Esophagus squamous epithelium (tissue), 4 donors: Measurements from ENCODE around the gene KRTAP21-2.

Experiments used
- CTCF ChIP-seq, 6 experiments: fragments of 450-650 bp in 4 of 6; fragments of 200-600 bp in 2 of 6; sonication (generic) in 2 of 6; IDR thresholded peaks; one replicate each; pipeline ENCODE4 v1.5.1; 2016 to 2019; ENCODE audit warnings: antibody characterized with exemption in 6 of 6, mild to moderate bottlenecking in 4 of 6, moderate library complexity in 4 of 6
- POLR2A ChIP-seq, 4 donors: fragments of 450-650 bp; IDR thresholded peaks; one replicate each; pipeline ENCODE4 v1.6.1; 2017; ENCODE audit warnings: antibody characterized with exemption in 4 of 4, mild to moderate bottlenecking in 4 of 4, moderate library complexity in 3 of 4

- TF ChIP-seq CTCF (IDR thresholded peaks at IDR 0.05) = no peak
- TF ChIP-seq POLR2A (IDR thresholded peaks at IDR 0.05) = no peak
Measured at GRCh38 chr21:30769724-30770431, 22.8 kb upstream of the KRTAP21-2 start.
